UCSD-AML1 (cell line): ENCODE results near the gene B3GAT1.
A peak's percentile ranks its signal among the peaks of the same experiment; 100 is the strongest.

Experiments
- DNase-seq: peaks from one replicate; lab custom pipeline; 2025; ENCODE audit not compliant: unreplicated experiment; lab: John Stamatoyannopoulos, UW

B3GAT1 gene

DNA sequence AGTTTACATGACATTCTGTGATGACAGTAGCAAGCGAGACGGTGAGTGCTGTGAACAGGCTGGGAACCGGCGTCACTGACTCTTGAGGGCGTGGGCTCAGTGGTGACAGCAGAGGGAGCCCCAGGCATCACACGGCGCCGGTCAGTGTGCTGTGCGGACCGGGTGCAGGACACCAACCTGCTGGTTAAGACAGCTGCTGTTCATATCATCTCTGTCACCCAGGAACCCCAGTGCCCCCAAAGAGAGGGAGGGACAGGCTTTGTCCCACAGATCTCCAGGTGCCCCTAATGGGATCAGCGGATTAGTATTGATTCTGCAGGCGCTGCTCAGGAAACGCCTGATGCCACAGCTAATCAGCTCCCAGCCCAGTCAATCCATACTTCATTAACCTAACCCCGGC lies 18.4 kb downstream of the B3GAT1 start:
- DNase-seq = no peak

DNA sequence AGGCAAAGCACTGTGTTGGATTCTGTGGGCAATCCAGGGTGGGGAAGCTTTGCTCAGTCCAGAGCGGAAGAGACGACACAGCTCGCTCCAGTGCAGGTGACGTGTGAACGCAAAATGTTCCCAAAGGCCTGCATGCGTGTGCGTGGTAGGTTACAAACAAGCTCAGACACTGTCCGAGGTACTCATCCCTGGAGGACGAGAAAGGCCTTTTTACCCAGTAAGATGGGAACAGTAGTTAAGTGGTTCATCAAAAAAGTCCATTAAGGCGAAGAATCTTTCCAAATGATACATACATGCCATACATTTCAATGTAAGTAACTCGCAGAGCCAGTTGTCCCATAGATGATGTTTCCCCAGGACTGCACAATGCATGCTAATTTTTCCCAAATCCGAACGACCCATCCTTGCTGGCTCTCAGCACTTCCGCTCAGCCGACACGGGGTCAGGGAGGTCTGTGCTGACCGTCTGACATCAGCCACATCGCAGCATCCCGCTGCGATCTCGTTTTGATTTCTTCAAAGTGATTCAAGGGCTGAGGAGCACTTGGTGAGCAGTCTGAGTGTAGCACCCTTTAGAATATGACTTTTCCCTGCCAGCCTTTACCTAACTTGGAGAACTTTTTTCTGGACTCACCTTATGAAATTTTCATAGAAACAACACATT lies 19.0 kb downstream of the B3GAT1 start:
- DNase-seq = no peak

DNA sequence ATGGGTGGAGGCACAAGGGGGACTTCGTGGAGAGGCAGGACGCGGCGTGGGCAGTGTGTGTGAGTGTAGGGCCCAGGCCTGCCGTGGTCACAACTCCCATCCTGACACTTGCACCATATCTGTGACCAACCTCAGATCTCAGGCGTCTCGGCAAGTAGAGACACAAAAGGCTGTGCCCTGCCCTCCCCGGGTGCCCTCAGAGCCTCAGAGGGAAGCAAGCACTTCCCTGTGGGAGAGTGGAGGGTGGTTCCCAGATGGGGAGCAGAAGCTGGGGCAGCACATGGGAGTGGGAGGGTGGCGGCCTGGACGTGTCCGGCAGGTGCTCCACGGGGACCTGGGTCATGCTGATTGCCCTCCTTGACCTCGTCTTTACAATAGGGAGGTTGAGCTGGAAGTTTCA lies 20.4 kb downstream of the B3GAT1 start:
- no peak for DNase-seq

DNA sequence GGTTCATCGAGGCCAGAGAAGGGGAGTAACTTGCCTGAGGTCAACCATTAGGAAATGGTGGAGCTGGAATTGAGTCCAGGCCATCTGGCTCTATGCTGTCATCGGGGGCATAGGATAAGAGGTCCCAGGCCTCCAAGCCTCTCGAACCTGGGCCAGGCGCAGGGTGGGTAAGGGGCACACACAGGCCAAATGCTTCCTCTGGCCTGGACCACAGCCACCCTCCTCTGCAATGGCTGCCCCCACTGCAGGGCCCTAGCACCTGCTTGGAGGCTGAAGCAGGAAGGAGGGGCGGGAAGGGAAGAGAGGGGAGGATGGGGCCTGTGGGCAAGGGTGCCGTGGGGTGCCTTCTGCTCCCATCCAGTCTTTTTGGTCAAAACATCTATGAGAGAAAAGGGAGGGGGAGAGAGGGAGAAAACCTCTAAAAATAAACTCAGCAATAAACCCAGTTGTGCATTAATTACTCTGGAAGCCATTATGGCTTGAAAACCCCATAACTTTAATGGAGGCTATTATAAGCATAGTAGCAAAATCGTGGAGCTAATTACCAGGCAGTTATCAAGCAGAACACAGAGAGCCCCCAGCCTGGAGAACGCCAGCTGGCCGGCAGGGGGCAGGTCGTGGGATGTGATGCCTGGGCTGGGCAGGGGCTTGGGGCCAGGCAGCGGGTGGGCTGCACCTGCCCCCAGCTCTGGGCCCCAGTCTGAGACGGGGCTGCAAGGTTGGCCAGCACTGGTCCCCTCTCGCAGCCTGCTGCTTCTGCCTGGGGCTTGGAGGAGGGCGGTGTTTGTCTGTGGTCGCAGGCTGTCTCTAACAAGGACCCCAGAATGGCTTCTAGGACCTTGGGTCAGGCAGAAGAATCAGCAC lies 21.1 kb downstream of the B3GAT1 start:
- no peak for DNase-seq

GRCh38 chr11:134389464-134390180 lies 22.4 kb downstream of the B3GAT1 start:
- no peak for DNase-seq

- no peak for DNase-seq
These were observed 23.5 kb downstream of the B3GAT1 start for GRCh38 chr11:134388590-134388989.

DNA sequence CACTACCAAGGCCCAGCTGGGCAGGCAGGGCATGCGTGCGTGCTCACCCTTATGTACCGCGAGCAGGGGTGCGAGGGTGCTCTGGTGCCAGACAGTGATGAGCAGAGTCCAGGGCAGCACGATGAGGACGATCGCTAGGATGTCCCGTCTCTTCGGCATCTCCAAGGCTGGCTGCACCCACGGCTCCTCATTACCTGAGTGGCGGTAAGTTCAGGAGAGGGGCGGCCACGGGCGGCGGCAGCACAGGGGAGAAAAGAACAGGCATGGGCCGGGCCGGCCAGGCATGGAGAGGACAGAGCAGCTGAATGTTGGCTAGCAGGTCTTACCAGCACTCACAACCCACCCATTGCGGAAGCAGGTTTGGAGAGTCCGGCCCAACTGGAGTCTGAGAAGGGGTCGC lies 24.5 kb downstream of the B3GAT1 start:
- DNase-seq = no peak

DNA sequence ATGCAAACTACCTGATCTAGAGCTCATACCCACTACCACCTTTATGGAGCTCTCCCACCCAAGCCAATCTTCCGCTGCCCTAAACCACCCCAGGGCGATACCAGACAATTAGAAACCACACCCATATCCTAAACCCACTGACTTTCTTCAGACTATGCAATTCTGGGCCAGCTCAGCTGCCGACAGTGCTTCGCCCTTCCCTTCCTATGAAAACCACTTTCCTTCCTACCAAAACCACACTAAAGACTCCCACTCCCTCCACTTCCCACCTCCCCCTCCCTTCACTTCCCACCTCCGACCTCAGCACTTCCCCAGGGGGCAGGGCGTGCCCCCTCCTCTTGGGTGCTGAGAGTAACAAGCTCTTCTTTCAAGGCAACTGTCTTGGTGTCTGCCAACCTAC lies 25.1 kb downstream of the B3GAT1 start:
- peak; percentile 55 for DNase-seq

- no peak for DNase-seq
These were observed 26.1 kb downstream of the B3GAT1 start for GRCh38 chr11:134385774-134386565.

GRCh38 chr11:134385171-134385570 lies 26.9 kb downstream of the B3GAT1 start:
- DNase-seq = no peak

DNA sequence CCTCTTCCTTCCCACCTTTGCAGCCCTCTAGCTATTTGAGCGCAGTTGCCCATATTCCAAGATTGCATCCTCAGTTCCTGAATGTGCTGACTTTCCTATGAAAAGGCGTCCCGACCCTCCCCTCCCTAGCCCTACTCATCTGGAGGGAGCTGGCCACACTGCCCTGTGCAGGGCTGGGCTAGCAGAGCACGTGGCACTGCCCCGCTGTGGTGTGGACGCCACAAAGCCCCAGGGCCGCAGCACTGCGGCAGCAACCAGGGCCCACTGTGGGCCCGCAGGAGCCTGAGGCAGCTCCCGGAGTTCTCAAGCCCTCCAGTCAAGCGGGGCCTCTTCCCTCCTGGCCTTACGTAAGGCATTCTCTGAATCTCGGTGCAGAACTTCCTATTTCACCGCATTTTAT lies 27.6 kb downstream of the B3GAT1 start:
- no peak for DNase-seq

DNA sequence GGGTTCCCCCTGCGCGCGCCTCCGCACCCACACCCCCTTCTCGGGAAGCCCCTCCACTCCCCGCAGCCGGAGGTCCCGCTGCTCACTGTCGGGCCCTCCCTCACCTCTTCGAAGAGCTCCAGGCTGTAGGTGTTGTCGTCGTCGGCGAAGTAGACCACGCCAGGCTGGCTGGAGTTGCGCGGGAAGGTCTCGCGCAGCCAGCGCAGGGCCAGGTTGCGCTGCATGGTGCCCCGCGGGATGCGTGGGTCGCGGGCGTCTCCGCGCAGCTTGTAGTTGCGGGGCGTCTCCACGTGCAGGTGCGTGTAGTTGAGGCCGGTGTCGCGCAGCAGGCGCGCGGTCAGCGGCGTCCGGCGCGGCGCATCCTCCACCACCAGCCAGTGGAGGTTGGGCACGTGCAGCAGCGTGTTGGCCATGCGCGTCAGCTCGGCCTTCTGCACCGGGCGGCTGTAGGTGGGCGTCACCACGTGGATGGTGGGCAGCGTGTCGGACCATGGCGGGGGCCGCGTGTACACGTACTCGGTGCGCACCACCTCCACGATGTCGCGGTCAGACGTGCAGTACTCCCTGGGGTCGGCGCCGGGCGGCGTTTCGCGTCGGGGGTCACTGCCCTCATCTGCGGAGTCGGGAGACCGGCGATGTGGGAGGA lies 28.3 kb downstream of the B3GAT1 start:
- no peak for DNase-seq

GRCh38 chr11:134382830-134383229 lies 29.2 kb downstream of the B3GAT1 start:
- DNase-seq = no peak

GRCh38 chr11:134382257-134382656 lies 29.8 kb downstream of the B3GAT1 start:
- DNase-seq = no peak

GRCh38 chr11:134380785-134381184 lies 31.3 kb downstream of the B3GAT1 start:
- DNase-seq = no peak

- no peak for DNase-seq
These were observed 31.8 kb downstream of the B3GAT1 start for GRCh38 chr11:134380229-134380628.

- no peak for DNase-seq
These were observed 32.8 kb downstream of the B3GAT1 start for GRCh38 chr11:134379241-134379640.

- no peak for DNase-seq
These were observed 34.2 kb downstream of the B3GAT1 start for GRCh38 chr11:134377876-134378275.

DNA sequence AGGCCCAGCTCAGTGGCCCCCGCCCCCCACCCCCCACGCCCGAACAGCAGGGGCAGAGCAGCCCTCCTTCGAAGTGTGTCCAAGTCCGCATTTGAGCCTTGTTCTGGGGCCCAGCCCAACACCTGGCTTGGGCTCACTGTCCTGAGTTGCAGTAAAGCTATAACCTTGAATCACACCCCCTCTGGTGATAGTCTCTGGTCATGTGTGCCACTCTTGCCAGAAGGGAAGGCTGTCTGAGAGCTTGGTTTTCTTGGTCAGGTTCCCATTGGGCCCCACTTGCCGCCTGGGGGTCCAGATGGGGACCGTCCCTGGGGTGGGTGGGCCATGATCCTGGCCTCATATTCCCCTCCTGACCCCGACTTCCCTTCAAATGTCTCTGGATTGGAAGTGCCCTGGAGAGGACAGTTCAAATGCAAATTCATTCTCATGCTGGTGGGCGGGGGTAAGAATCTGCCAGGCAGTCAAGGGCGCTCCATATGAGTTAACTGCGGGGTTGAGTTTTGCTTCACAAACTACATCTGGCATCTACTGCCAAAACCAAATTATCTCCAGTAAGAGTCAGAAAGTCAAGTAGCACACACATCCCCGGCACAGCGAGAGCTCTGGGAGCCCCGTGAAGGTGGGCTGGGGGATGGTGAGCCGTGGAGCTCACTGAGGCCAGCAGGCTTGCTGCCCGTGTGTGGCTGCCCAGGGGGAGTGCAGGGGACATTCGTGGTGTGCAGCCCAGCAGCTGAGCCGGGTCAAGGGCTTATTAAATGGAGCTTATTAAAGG lies 35.7 kb downstream of the B3GAT1 start:
- DNase-seq = no peak
